HG02642 (cell line): ENCODE measurements around the gene ZDHHC14.

Experiments used
- ATAC-seq: cut with Tn5 transposase; IDR thresholded peaks from one replicate; pipeline ENCODE4 v1.9.1; 2021; ENCODE audit warnings: mild to moderate bottlenecking; ENCODE audit not compliant: unreplicated experiment, poor library complexity

Gene ZDHHC14

GRCh38 chr6:157607317-157608109, 226.5 kb downstream of the ZDHHC14 start:
- no peak for ATAC-seq

DNA sequence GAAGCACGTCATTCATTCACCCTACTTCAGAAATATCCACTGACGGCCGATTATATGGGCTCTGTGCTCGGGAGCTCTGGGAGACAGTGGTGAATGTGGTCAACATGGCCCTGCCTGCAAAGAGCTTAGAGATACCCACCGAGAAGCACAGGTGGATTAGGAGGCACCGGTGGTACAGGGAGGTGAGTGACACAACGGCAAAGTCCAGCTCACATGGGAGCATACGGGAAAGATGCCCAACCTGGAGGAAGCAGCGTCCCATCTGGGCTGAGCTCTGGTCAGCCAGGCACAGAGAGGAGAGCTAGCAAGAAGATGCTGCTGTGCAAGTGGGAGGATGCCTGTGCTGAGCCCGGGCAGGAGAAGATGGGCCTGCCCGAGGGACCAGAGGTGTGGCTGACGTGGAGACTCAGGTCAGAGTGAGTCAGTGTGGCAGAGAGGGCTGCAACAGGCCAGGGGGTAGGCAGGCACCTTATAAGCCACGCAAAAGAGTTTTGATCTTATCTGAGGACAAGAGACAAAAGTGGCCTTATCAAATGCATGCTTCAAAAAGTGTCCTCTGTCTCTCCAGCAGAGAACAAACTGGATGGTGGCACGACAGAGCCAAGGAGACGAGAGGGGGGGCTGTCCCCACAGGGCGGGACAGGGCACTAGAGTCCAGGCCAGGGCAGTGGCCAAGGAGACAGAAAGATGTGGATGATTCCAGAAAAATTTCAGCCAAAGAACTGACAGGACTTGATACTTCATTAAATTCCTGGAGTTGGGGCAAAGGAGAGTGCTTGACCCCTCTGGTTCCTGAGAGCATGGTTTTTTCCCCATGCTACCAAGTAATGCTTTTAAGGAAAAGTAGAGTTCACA, 227.5 kb downstream of the ZDHHC14 start:
- no peak for ATAC-seq

- no peak for ATAC-seq
Observed at GRCh38 chr6:157609117-157609516, 228.1 kb downstream of the ZDHHC14 start.

DNA sequence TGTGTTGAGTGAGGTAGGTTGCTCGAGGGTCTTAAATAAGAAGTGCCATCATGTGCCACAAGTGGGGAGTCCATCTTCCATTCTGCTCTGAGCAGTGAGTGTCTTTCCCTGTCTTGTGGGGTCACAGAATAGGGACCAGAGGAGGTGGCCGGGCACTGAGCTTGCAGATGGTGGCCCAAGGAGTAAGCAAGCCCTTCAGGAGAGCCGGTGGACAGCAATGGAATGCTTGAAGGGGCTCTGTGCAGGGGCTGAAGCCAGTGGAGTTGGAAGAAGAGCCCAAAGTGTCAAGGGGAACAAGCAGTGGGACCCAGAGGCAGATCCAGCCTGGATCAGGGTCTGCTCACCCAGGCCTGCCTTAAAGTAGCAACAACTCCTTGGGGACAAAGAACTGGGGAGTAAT, 228.6 kb downstream of the ZDHHC14 start:
- ATAC-seq: no peak

DNA sequence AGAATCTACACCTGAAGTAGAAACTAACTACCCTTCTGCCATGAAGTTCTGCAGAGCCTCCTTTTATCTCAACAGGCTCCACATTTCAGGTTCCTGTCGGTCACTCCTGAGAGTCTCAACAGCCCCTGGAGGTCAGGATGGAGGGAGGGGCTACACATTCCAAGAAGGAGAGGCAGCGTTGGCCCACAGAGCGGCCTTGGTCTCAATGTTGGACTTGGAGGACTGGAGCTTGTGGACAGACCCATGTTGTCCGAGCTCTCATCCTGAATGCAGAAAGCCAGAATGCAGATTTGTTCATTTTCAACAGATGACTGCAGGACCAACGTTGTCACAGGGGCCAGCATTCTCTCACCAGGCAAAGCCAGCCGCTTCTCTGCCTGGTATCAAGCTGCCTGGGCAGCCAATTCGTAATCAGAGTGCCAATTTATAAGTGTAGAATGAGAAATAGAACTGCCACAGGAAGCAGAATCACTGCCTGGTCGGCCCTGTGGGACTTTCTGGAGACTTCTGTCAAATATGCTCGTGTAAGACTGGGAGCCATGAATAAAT, 229.5 kb downstream of the ZDHHC14 start:
- ATAC-seq: no peak

- ATAC-seq: no peak
Observed at GRCh38 chr6:157611406-157611805, 230.4 kb downstream of the ZDHHC14 start.

DNA sequence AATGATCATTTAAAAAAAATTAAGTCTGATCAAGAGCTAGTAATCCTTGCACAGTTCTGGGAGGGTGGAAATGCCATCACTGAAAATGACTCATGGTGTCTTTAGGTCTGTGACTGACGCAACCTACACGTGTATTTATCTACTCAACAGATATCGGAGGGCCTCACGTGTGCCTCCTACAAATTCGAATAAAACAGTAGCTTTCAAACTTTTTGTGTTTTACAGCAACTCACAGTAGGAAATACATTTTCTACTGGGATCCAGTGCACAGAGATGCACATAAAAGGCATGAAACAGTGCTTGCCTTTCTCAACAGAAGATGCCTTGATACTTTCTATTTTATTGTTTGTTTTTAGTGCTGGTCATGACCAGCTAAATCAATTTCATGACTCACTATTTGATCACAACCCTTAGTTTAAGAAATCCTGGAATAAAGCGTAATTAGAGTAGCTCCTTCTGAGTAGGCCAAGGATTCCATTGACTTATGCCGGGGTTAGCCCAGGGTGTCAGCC, 232.1 kb downstream of the ZDHHC14 start:
- no peak for ATAC-seq

DNA sequence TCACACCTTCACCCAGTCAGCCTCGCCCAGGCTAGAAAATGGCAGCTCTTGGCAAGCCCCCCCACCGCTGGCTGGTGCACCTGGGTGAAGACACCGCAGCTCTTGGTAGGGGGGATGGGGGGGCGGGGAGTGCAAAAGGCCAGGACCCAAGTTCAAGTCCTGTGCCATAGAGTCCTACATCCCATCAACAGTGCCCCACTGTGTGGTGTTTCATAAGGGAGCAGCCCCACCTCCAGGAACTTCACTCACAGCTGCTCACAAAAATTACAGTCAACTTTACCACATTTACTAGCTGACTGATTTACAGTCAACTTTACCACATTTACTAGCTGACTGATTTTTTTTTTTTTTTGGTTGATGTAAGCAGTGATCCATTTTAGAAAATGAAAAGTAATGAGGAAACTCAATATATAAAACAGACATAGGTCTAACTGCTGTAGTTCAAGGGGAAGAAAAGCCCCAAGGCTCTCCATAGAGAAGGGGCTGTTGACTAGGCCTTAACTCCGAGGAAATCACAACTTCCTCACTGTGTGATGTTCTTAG, 233.1 kb downstream of the ZDHHC14 start:
- no peak for ATAC-seq

DNA sequence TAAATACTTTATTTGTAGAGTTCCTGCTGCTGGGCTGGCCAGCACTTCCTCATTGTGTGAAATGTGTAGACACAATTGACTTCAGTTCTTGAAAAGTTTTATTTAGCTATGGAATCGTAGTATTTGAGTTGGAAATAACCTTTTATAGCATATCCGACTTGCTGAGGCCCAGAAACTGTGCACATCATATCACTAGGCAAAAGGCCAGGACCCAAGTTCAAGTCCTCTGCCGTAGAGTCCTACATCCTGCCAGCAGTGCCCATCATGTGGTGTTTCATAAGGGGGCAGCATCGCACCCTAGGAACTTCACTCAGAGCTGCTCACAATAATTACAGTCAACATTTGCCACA, 234.4 kb downstream of the ZDHHC14 start:
- no peak for ATAC-seq

DNA sequence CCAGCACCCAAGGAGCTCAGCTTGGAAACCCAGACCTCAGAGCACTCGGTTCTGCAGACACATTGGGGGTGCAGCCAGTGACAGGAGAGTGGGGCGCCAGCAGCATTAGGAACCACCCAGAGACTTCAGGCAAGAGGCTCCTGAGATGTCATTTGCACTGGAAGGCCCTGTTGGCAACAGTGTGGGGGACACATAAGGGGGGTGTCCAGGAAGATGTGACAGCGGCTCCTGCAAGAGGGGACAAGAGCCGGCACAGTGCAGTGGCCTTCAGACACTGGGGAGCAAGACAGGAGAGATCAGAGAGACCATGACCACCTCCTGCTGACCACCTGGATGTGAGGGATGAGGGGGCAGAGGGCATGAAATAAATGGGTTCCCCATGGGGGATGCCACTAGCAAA, 235.0 kb downstream of the ZDHHC14 start:
- no peak for ATAC-seq

- no peak for ATAC-seq
Observed at GRCh38 chr6:157620944-157621343, 240.0 kb downstream of the ZDHHC14 start.

- no peak for ATAC-seq
Observed at GRCh38 chr6:157621406-157621805, 240.4 kb downstream of the ZDHHC14 start.

GRCh38 chr6:157622427-157622826, 241.4 kb downstream of the ZDHHC14 start:
- no peak for ATAC-seq

DNA sequence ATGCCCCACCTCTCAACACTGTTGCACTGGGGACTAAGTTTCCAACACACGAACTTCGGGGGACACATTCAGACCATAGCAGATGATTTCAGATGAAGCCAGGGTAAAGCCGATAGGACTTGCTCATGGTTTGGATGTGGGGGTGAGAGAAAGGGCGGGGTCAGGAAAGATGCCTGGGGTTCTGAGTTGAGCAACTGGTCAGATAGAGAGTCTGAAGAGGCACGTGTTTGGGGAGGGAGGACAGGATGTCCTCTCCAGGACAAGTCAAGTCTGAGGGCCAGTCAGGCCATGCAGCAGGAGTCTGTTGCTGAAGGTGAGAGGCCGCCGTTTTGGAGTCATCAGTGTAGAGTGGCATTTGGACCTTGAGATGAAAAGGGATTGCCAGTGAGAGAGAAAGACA, 244.1 kb downstream of the ZDHHC14 start:
- no peak for ATAC-seq

GRCh38 chr6:157625764-157626163, 244.8 kb downstream of the ZDHHC14 start:
- ATAC-seq: no peak

DNA sequence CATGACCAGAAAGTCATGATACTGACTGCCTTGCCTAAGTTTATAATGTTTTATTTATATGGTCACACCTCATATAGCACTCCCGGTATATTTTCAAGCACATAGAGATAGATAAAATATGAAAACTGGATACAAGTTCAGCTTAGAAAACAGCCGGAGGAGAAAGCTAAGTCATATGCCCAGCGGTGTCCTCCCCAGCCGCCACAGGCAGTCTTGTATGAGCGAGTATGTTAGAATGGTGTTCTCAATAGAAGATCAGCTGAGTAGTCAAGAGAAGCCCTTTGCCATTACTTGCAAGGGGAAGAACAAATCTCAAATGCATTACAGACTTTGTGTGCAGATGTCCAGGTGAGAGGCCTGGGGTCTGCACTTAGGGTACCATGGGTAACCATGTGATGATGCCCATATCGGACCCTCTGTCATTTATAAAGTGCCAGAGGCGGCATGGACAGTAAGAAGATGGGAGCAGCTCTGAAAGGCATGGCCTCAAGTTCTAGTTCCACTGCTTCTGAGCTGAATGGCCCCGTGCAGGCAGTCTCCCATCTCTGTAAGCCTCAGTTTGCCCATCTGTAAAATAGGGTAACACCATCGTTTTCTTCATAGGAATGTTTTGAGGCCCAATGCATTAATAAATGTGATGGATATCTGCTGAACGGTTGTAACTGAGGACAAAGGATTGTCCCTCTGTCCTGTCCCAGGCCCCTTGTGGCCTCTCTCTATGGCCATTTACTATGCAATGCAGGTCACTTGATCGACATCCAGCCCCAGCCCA, 246.4 kb downstream of the ZDHHC14 start:
- no peak for ATAC-seq

- no peak for ATAC-seq
Observed at GRCh38 chr6:157628463-157628862, 247.5 kb downstream of the ZDHHC14 start.

- ATAC-seq: no peak
Observed at GRCh38 chr6:157629220-157629619, 248.2 kb downstream of the ZDHHC14 start.

GRCh38 chr6:157630463-157631080, 249.6 kb downstream of the ZDHHC14 start:
- no peak for ATAC-seq

DNA sequence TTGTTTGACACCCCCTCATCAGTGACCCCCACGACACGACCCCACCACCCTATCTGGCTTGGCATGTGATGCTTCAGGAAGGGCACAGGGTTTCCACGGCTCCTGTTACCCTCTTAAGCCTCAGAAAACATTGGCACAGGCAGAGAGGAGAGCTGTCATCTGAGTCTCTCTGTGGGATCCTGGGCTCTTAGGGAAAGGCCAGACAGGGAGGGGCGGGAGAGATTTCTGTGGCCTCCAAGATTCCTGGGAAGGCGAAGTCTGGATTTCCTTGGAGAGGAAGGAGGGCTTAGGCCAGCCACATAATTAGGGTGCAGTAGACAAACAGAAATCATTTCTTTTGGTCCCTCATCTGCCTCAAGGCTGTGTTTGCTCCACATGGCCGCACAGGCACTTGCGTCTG, 250.4 kb downstream of the ZDHHC14 start:
- no peak for ATAC-seq
